Eye (tissue), 1 donor: ENCODE measurements around the gene PREX1.
A peak's percentile ranks its signal among the peaks of the same experiment; 100 is the strongest.

Experiments used
- DNase-seq: peaks from one replicate; pipeline ENCODE4 v3.0.0-alpha.2; 2015

The PREX1 gene

GRCh38 chr20:48652961-48653705, 174.7 kb downstream of the PREX1 start:
- DNase-seq, result no peak

- DNase-seq, result no peak
Observed at GRCh38 chr20:48651960-48652359, 175.8 kb downstream of the PREX1 start.

GRCh38 chr20:48651271-48651670, 176.5 kb downstream of the PREX1 start:
- DNase-seq, result no peak

- no peak for DNase-seq
Observed at GRCh38 chr20:48649868-48650267, 177.9 kb downstream of the PREX1 start.

- no peak for DNase-seq
Observed at GRCh38 chr20:48649104-48649626, 178.6 kb downstream of the PREX1 start.

GRCh38 chr20:48648482-48649051, 179.2 kb downstream of the PREX1 start:
- no peak for DNase-seq

GRCh38 chr20:48647858-48648257, 179.9 kb downstream of the PREX1 start:
- DNase-seq, result no peak

- no peak for DNase-seq
Observed at GRCh38 chr20:48645666-48646065, 182.1 kb downstream of the PREX1 start.

GRCh38 chr20:48644286-48644828, 183.4 kb downstream of the PREX1 start:
- no peak for DNase-seq

GRCh38 chr20:48642105-48642880, 185.5 kb downstream of the PREX1 start:
- DNase-seq, result no peak

GRCh38 chr20:48640871-48641270, 186.9 kb downstream of the PREX1 start:
- no peak for DNase-seq

- DNase-seq, result no peak
Observed at GRCh38 chr20:48639899-48640298, 187.9 kb downstream of the PREX1 start.

- DNase-seq, result no peak
Observed at GRCh38 chr20:48638546-48638945, 189.3 kb downstream of the PREX1 start.

GRCh38 chr20:48637461-48637860, 190.3 kb downstream of the PREX1 start:
- no peak for DNase-seq

GRCh38 chr20:48636301-48636700, 191.5 kb downstream of the PREX1 start:
- no peak for DNase-seq

- DNase-seq, result peak; percentile 70
Observed at GRCh38 chr20:48635791-48636267, 192.0 kb downstream of the PREX1 start.

- DNase-seq, result no peak
Observed at GRCh38 chr20:48635361-48635760, 192.4 kb downstream of the PREX1 start.

- no peak for DNase-seq
Observed at GRCh38 chr20:48634641-48635040, 193.2 kb downstream of the PREX1 start.

- no peak for DNase-seq
Observed at GRCh38 chr20:48633620-48634257, 194.1 kb downstream of the PREX1 start.

- no peak for DNase-seq
Observed at GRCh38 chr20:48632825-48633619, 194.8 kb downstream of the PREX1 start.

GRCh38 chr20:48632017-48632824, 195.6 kb downstream of the PREX1 start:
- DNase-seq, result no peak
